HepG2 (cell line): ENCODE results near the gene C2orf92. TPM values are rescaled to one million over a fixed set of nuclear protein-coding genes. Genes with fewer than 3 reads are reported as not detected.

Experiments used
- ARID5B ChIP-seq: IDR thresholded peaks from 2 replicates; pipeline ENCODE4 v1.4.0; 2020; ENCODE audit warnings: mild to moderate bottlenecking, missing genetic modification reagents
- FUBP1 ChIP-seq: sonication (generic); formaldehyde crosslinking; IDR thresholded peaks from 2 replicates; pipeline ENCODE4 v1.5.1; 2020; ENCODE audit warnings: missing genetic modification reagents, mild to moderate bottlenecking, borderline replicate concordance
- MEIS2 ChIP-seq: sonication (generic); formaldehyde crosslinking; IDR thresholded peaks from 2 replicates; pipeline ENCODE4 v1.9.0; 2021; ENCODE audit warnings: mild to moderate bottlenecking, missing genetic modification reagents
- MXD3 ChIP-seq: IDR thresholded peaks from 2 replicates; pipeline ENCODE4 v1.6.1; 2016; ENCODE audit warnings: mild to moderate bottlenecking, missing biosample characterization, missing genetic modification reagents
- MZF1 ChIP-seq: sonication (generic); formaldehyde crosslinking; IDR thresholded peaks from 2 replicates; pipeline ENCODE4 v1.8.1; 2023; ENCODE audit warnings: mild to moderate bottlenecking, missing genetic modification reagents, borderline replicate concordance
- PAF1 ChIP-seq: IDR thresholded peaks from 2 replicates; pipeline ENCODE4 v1.6.1; 2016; ENCODE audit warnings: missing genetic modification reagents, missing compliant biosample characterization
- SMARCE1 ChIP-seq: fragments of 450-650 bp; IDR thresholded peaks from 2 replicates; pipeline ENCODE4 v1.6.1; 2017; ENCODE audit warnings: borderline replicate concordance
- SOX13 ChIP-seq, 3 experiments: fragments of 450-650 bp in 1 of 3; sonication (generic) in 1 of 3; formaldehyde crosslinking in 1 of 3; IDR thresholded peaks in 2 of 3; conservative IDR thresholded peaks in 1 of 3; 2 replicates each; pipeline versions ENCODE4 v1.5.0 to v1.6.1; 2016 to 2020; ENCODE audit warnings: antibody characterized with exemption in 1 of 3, mild to moderate bottlenecking in 1 of 3, missing compliant biosample characterization in 1 of 3, missing genetic modification reagents in 1 of 3, moderate library complexity in 1 of 3
- THRA ChIP-seq: sonication (generic); formaldehyde crosslinking; IDR thresholded peaks from 2 replicates; pipeline ENCODE4 v1.4.0; 2020; ENCODE audit warnings: missing genetic modification reagents, borderline replicate concordance
- USF2 ChIP-seq, 2 experiments: sonication (generic) in 1 of 2; formaldehyde crosslinking in 1 of 2; IDR thresholded peaks; 2 replicates each; pipeline versions ENCODE4 v1.5.1 to v1.6.1; 2011 to 2020; ENCODE audit warnings: borderline replicate concordance in 1 of 2, low read depth in 1 of 2, low read length in 1 of 2, mild to moderate bottlenecking in 1 of 2, missing genetic modification reagents in 1 of 2, moderate library complexity in 1 of 2
- ZBTB25 ChIP-seq: IDR thresholded peaks from 2 replicates; pipeline ENCODE4 v1.6.1; 2018; ENCODE audit warnings: missing genetic modification reagents
- ZNF256 ChIP-seq: sonication (generic); formaldehyde crosslinking; conservative IDR thresholded peaks from 2 replicates; pipeline ENCODE4 v1.4.0; 2020; ENCODE audit warnings: missing genetic modification reagents
- ZNF350 ChIP-seq: sonication (generic); formaldehyde crosslinking; IDR thresholded peaks from 2 replicates; pipeline ENCODE4 v1.4.0; 2020; ENCODE audit warnings: mild to moderate bottlenecking, low read depth, missing genetic modification reagents, borderline replicate concordance
- ZNF83 ChIP-seq: sonication (generic); formaldehyde crosslinking; IDR thresholded peaks from 2 replicates; pipeline ENCODE4 v1.4.0; 2020; ENCODE audit warnings: missing genetic modification reagents, mild to moderate bottlenecking, borderline replicate concordance
- polyA plus RNA-seq, 8 experiments: library from polyadenylated mRNA; depleted of rRNA in 3 of 8; stranded (reverse) in 7 of 8; unstranded in 1 of 8; fragments of >200 nt; fragmentation: Illumina TruSeq in 4 of 8; extraction: Trizol in 4 of 8; gene quantifications; 2 replicates each; pipeline versions ENCODE4 v1.2.1 to v1.2.3, GENCODE V29; 2011 to 2016; ENCODE audit warnings: low read depth in 4 of 8, missing spikeins in 1 of 8, mixed read lengths in 1 of 8; ENCODE audit not compliant: insufficient read depth in 1 of 8
- total RNA-seq, 5 experiments: library from RNA; depleted of rRNA; stranded (reverse); fragments of >200 nt; fragmentation: Illumina TruSeq; extraction: Trizol; gene quantifications; 2 replicates each; pipeline ENCODE4 v1.2.3, GENCODE V29; 2016; ENCODE audit warnings: low read depth in 1 of 5

Gene C2orf92
- total and polyA plus RNA-seq, 2 of the 13 experiments (the other 11 are each of a cell fraction or from before 2014, with no cell fraction given) = 4.9 to 5.0 TPM

- TF ChIP-seq ARID5B (peak; percentile 20; the same call in 1 of the 2 replicates), FUBP1 (no peak), SOX13 (IDR thresholded peaks at IDR 0.05) (no peak), SOX13 (CRISPR knock-in tag; conservative IDR thresholded peaks at IDR 0.05 in 1 of 2, IDR thresholded peaks at IDR 0.05 in 1 of 2) (0 out of 4 replicates have a peak, but pooled peaks of 1 of the 2 experiments have one; percentile 9), MEIS2 (CRISPR knock-in tag) (peak; percentile 37; the same call in 1 of the 2 replicates), ZNF256 (CRISPR knock-in tag) (no peak), MXD3 (CRISPR knock-in tag) (no peak), ZBTB25 (CRISPR knock-in tag) (0 out of 2 replicates have a peak, but pooled peaks have one; percentile 36), ZNF350 (no peak), THRA (CRISPR knock-in tag) (0 out of 2 replicates have a peak, but pooled peaks have one; percentile 55), SMARCE1 (no peak), USF2 (IDR thresholded peaks at IDR 0.05; ENCODE audit: low read depth, low read length) (no peak), USF2 (CRISPR knock-in tag; IDR thresholded peaks at IDR 0.05; ENCODE audit: borderline replicate concordance) (no peak), PAF1 (CRISPR knock-in tag) (no peak), ZNF83 (no peak), MZF1 (CRISPR knock-in tag) (no peak)
These were observed 28.0 kb downstream of the C2orf92 start (continued) for GRCh38 chr2:97697252-97698235.
